Pons (tissue), 1 donor: Measurements from ENCODE around the gene CIITA.
"Not testable (repeated sequence)": the region's sequence is repeated elsewhere in the genome, so short reads cannot be mapped to it uniquely, and the experiment has no call there.

ENCODE experiments used
- DNase-seq: peaks from one replicate; pipeline ENCODE4 v3.0.0-alpha.2; 2016; ENCODE audit warnings: low spot score

Gene CIITA

GRCh38 chr16:10934325-10935107 lies 57.5 kb downstream of the CIITA start:
- no peak for DNase-seq

- DNase-seq: no peak
Measured at GRCh38 chr16:10935226-10935915, 58.4 kb downstream of the CIITA start.

GRCh38 chr16:10936272-10936984 lies 59.4 kb downstream of the CIITA start:
- no peak for DNase-seq

GRCh38 chr16:10937068-10937859 lies 60.3 kb downstream of the CIITA start:
- DNase-seq: no peak

- DNase-seq: no peak
Measured at GRCh38 chr16:10938321-10938720, 61.3 kb downstream of the CIITA start.

GRCh38 chr16:10938796-10939648 lies 62.0 kb downstream of the CIITA start:
- DNase-seq: no peak

GRCh38 chr16:10939649-10940234 lies 62.7 kb downstream of the CIITA start:
- DNase-seq: no peak

- DNase-seq: no peak
Measured at GRCh38 chr16:10940501-10941079, 63.6 kb downstream of the CIITA start.

GRCh38 chr16:10941127-10941933 lies 64.3 kb downstream of the CIITA start:
- no peak for DNase-seq

GRCh38 chr16:10941935-10942351 lies 64.9 kb downstream of the CIITA start:
- DNase-seq: not testable (repeated sequence)

GRCh38 chr16:10942352-10943063 lies 65.5 kb downstream of the CIITA start, which contains the start of gene DEXI:
Gene DEXI (minus strand): TSS chr16:10942468. CDS start chr16:10942005, 463 bp downstream.
- peak; percentile 91 for DNase-seq

- DNase-seq: peak; percentile 37
Measured at GRCh38 chr16:10943064-10943353, 66.0 kb downstream of the CIITA start.

- peak; percentile 96 for DNase-seq
Measured at GRCh38 chr16:10944249-10945064, 67.5 kb downstream of the CIITA start, which contains the start of gene CLEC16A. Gene CLEC16A (plus strand): TSS chr16:10944564. CDS start chr16:10944718, 154 bp downstream.

GRCh38 chr16:10945065-10945787 lies 68.2 kb downstream of the CIITA start:
- no peak for DNase-seq

- no peak for DNase-seq
Measured at GRCh38 chr16:10946308-10946707, 69.3 kb downstream of the CIITA start.

GRCh38 chr16:10947211-10947787 lies 70.3 kb downstream of the CIITA start:
- no peak for DNase-seq
